Neural crest cell (in vitro differentiated cells): ENCODE results near the gene RPS18. TPM values are rescaled to one million over a fixed set of nuclear protein-coding genes. Genes with fewer than 3 reads are reported as not detected.

Experiments
- DNase-seq: peaks from one replicate; pipeline ENCODE4 v3.0.0; 2021; ENCODE audit warnings: low read depth, mixed read lengths, low spot score
- H3K27ac Mint-ChIP-seq: one replicate; pipeline ENCODE4 v1.8.0; 2021; ENCODE audit warnings: mild to moderate bottlenecking, mixed read lengths; ENCODE audit not compliant: unreplicated experiment
- H3K27me3 Mint-ChIP-seq: 2 replicates; pipeline ENCODE4 v1.8.0; 2021; ENCODE audit warnings: low read depth, mild to moderate bottlenecking, mixed read lengths
- H3K36me3 Mint-ChIP-seq: 2 replicates; pipeline ENCODE4 v1.8.0; 2021; ENCODE audit warnings: low read depth, mild to moderate bottlenecking, mixed read lengths
- H3K4me1 Mint-ChIP-seq: 2 replicates; pipeline ENCODE4 v1.8.0; 2021; ENCODE audit warnings: mixed read lengths
- H3K4me3 Mint-ChIP-seq: one replicate; pipeline ENCODE4 v1.8.0; 2021; ENCODE audit warnings: mild to moderate bottlenecking, mixed read lengths
- H3K9me3 Mint-ChIP-seq: 2 replicates; pipeline ENCODE4 v1.8.0; 2021; ENCODE audit warnings: mixed read lengths
- CTCF ChIP-seq: fragments of 200-600 bp; sonication (generic); conservative IDR thresholded peaks from 2 replicates; pipeline ENCODE4 v1.5.0; 2021; ENCODE audit warnings: antibody characterized with exemption, mild to moderate bottlenecking
- total RNA-seq: library from RNA; stranded (reverse); gene quantifications from 2 replicates; pipeline ENCODE4 v1.2.1, GENCODE V29; 2021

Gene RPS18
- total RNA-seq, 1 donor from 2014 or later, result 2,299 TPM

- Mint-ChIP-seq H3K36me3 (no peaks in the 10 kb centered on the region), H3K4me1 (peaks cover 32% of the 10 kb centered on the region), H3K9me3 (no peaks in the 10 kb centered on the region), H3K27ac (no peak overlapping the region), H3K4me3 (peak overlapping the region; percentile 99), H3K27me3 (no peaks in the 10 kb centered on the region)
- DNase-seq, result no peak
- no peak for TF ChIP-seq CTCF
Observed at GRCh38 chr6:33301877-33302276, 30.0 kb downstream of the RPS18 start.

GRCh38 chr6:33304216-33304615 lies 32.3 kb downstream of the RPS18 start:
- DNase-seq, result no peak
- Mint-ChIP-seq H3K9me3 (no peaks in the 10 kb centered on the region), H3K4me3 (no peak overlapping the region), H3K4me1 (peaks cover 19% of the 10 kb centered on the region), H3K36me3 (no peaks in the 10 kb centered on the region), H3K27me3 (no peaks in the 10 kb centered on the region), H3K27ac (no peak overlapping the region)
- TF ChIP-seq CTCF, result no peak

GRCh38 chr6:33305052-33305451 lies 33.2 kb downstream of the RPS18 start:
- no peaks in the 10 kb centered on the region for H3K9me3 Mint-ChIP-seq
- H3K4me1 Mint-ChIP-seq, result peaks cover 10% of the 10 kb centered on the region
- no peak overlapping the region for H3K4me3 Mint-ChIP-seq
- no peaks in the 10 kb centered on the region for H3K27me3 Mint-ChIP-seq
- TF ChIP-seq CTCF, result no peak
- DNase-seq, result no peak
- H3K27ac Mint-ChIP-seq, result peak overlapping the region; percentile 27
- H3K36me3 Mint-ChIP-seq, result no peaks in the 10 kb centered on the region

GRCh38 chr6:33306356-33306755 lies 34.5 kb downstream of the RPS18 start:
- Mint-ChIP-seq H3K9me3 (no peaks in the 10 kb centered on the region), H3K4me1 (peaks cover 5% of the 10 kb centered on the region), H3K36me3 (no peaks in the 10 kb centered on the region), H3K27me3 (peaks cover 3% of the 10 kb centered on the region), H3K27ac (no peak overlapping the region), H3K4me3 (no peak overlapping the region)
- TF ChIP-seq CTCF, result no peak
- DNase-seq, result no peak

- peaks cover 29% of the 10 kb centered on the region for H3K27me3 Mint-ChIP-seq
- peaks cover 40% of the 10 kb centered on the region for H3K4me1 Mint-ChIP-seq
- H3K4me3 Mint-ChIP-seq, result peak overlapping the region; percentile 95
- H3K27ac Mint-ChIP-seq, result no peak overlapping the region
- no peaks in the 10 kb centered on the region for H3K36me3 Mint-ChIP-seq
- no peak for TF ChIP-seq CTCF
- no peaks in the 10 kb centered on the region for H3K9me3 Mint-ChIP-seq
- no peak for DNase-seq
Observed at GRCh38 chr6:33312361-33313104, 40.7 kb downstream of the RPS18 start.
